Bronchial epithelial cell (primary cell): ENCODE data around the gene GPC5. TPM values are rescaled to one million over a fixed set of nuclear protein-coding genes. Genes with fewer than 3 reads are reported as not detected.

Source experiments
- DNase-seq: peaks from one replicate; pipeline ENCODE4 v3.0.0-alpha.2; 2010; ENCODE audit warnings: low read depth
- FAIRE-seq: peaks from 2 replicates; lab custom pipeline; 2011; peaks lifted over from hg19 to GRCh38; lab: Jason Lieb, UNC
- H3K27me3 ChIP-seq: 2 replicates; pipeline ENCODE4 v1.5.1; 2011; ENCODE audit warnings: low read length; ENCODE audit not compliant: control insufficient read depth, insufficient read depth
- H3K36me3 ChIP-seq: 2 replicates; pipeline ENCODE4 v1.5.1; 2011; ENCODE audit warnings: low read length; ENCODE audit not compliant: control insufficient read depth, insufficient read depth
- H3K4me3 ChIP-seq: 2 replicates; pipeline ENCODE4 v1.5.1; 2011; ENCODE audit warnings: mild to moderate bottlenecking, low read depth, low read length, control low read depth
- total RNA-seq: library from RNA; depleted of rRNA; stranded (reverse); fragments of >200 nt; gene quantifications from 2 replicates; pipeline ENCODE4 v1.2.1, GENCODE V29; 2014
- TF ChIP-seq, protein P1 (sequence below): IDR thresholded peaks from 2 replicates; pipeline ENCODE4 v1.5.1; 2011; ENCODE audit warnings: mild to moderate bottlenecking, moderate library complexity, low read length, control low read depth, inconsistent platforms; ENCODE audit not compliant: insufficient read depth, severe bottlenecking

Gene GPC5
- total RNA-seq, 1 donor from 2014 or later, result 1.8 TPM

DNA sequence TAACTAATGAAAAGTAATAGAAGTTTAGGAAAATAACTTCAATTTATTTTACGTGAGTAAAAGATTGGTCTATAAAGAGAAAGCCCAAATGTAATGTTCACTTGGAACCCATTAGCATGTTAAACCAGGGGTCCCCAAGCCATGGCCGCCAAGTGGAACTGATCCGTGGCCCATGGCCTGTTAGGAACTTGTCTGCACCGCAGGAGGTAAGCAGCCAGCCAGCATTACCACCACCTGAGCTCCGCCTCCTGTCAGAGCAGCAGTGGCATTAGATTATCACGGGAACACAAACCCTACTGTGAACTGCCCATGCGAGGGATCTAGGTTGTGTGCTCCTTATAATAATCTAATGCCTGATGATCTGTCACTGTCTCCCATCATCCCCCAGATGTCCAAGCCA, 1009.4 kb downstream of the GPC5 start:
- TF ChIP-seq, protein P1, sequence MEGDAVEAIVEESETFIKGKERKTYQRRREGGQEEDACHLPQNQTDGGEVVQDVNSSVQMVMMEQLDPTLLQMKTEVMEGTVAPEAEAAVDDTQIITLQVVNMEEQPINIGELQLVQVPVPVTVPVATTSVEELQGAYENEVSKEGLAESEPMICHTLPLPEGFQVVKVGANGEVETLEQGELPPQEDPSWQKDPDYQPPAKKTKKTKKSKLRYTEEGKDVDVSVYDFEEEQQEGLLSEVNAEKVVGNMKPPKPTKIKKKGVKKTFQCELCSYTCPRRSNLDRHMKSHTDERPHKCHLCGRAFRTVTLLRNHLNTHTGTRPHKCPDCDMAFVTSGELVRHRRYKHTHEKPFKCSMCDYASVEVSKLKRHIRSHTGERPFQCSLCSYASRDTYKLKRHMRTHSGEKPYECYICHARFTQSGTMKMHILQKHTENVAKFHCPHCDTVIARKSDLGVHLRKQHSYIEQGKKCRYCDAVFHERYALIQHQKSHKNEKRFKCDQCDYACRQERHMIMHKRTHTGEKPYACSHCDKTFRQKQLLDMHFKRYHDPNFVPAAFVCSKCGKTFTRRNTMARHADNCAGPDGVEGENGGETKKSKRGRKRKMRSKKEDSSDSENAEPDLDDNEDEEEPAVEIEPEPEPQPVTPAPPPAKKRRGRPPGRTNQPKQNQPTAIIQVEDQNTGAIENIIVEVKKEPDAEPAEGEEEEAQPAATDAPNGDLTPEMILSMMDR, result no peak
- no peak for DNase-seq
- Histone ChIP-seq H3K36me3 (no peaks in the 10 kb centered on the region), H3K27me3 (no peaks in the 10 kb centered on the region), H3K4me3 (no peak overlapping the region)
- FAIRE-seq, result no peak

- no peaks in the 10 kb centered on the region for H3K27me3 ChIP-seq
- no peak for DNase-seq
- no peaks in the 10 kb centered on the region for H3K36me3 ChIP-seq
- H3K4me3 ChIP-seq, result no peak overlapping the region
- no peak for FAIRE-seq
- TF ChIP-seq, protein P1, result no peak
These were observed 1014.1 kb downstream of the GPC5 start for GRCh38 chr13:92412481-92412880.

- no peak overlapping the region for H3K4me3 ChIP-seq
- no peak for FAIRE-seq
- no peaks in the 10 kb centered on the region for H3K36me3 ChIP-seq
- no peak for DNase-seq
- TF ChIP-seq, protein P1, result no peak
- H3K27me3 ChIP-seq, result no peaks in the 10 kb centered on the region
These were observed 1014.6 kb downstream of the GPC5 start for GRCh38 chr13:92412996-92413395.

DNA sequence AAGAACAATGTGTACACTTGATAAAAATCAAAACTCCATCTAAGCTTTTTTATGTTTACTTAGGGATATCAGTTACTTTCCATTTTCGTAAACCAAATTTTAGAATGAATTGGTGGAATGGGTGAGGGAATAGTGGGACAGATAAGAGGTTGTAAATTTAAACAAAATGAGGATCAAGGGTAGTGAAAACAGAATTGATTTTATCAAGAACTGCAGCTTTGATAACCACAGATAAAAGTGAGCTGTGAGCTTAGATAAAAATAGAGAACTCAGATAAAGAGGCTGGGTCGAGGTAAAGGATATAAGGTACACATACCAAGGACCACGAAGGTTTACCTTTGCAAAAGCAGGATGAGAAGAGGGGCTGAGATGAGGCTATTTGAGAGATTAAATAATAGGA, 1015.0 kb downstream of the GPC5 start:
- TF ChIP-seq, protein P1, result no peak
- H3K4me3 ChIP-seq, result no peak overlapping the region
- H3K27me3 ChIP-seq, result no peaks in the 10 kb centered on the region
- no peak for DNase-seq
- FAIRE-seq, result no peak
- no peaks in the 10 kb centered on the region for H3K36me3 ChIP-seq

DNA sequence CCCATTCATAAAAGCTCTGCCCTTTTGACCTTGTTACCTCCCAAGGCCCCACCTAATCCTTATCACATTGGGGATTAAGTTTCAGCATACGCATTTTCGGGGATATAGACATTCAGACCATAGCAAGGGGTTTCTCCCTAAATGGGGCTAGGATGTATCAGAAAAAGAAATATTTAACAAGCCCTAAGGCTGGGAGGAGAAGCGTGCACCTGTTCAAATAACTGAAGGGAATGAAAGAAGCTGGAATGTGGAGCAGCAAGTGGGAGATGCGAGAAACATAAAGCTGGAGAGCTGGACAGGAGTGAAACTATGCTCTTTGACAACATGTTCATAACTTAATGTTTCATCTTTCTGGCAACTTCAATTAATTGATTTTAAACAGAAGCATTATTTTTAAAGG, 1016.4 kb downstream of the GPC5 start:
- Histone ChIP-seq H3K27me3 (no peaks in the 10 kb centered on the region), H3K36me3 (no peaks in the 10 kb centered on the region), H3K4me3 (no peak overlapping the region)
- DNase-seq (no peak), FAIRE-seq (no peak)
- TF ChIP-seq, protein P1, result no peak

DNA sequence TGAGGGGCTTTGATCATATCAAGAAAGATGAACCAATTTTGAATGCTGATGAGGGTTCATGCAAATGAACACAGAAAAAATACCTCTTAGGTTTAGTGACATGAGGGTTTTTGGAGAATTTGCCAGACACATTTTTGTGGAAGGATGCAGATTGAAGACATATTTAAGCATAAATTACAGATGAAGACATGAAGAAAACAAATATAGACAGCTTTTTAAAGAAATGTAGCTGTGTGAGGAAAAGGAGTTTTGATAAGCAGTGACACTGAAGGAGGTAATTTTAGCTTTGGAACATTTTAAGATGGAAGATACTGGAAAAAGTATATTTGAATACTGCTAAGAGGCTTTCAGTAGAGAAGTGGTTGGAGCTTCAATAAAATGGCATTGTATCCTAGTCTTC, 1017.4 kb downstream of the GPC5 start:
- no peak overlapping the region for H3K4me3 ChIP-seq
- FAIRE-seq (no peak), DNase-seq (no peak)

More for the DNA sequence above, 1017.4 kb downstream of the GPC5 start:
- TF ChIP-seq, protein P1, result no peak
- H3K36me3 ChIP-seq, result no peaks in the 10 kb centered on the region
- H3K27me3 ChIP-seq, result no peaks in the 10 kb centered on the region
